ENCODE data around the gene TMTC4. TPM values are rescaled to one million over a fixed set of nuclear protein-coding genes. Genes with fewer than 3 reads are reported as not detected.

TMTC4 gene
- total RNA-seq, 1 experiment from 2014 or later, result 45.5 TPM

DNA sequence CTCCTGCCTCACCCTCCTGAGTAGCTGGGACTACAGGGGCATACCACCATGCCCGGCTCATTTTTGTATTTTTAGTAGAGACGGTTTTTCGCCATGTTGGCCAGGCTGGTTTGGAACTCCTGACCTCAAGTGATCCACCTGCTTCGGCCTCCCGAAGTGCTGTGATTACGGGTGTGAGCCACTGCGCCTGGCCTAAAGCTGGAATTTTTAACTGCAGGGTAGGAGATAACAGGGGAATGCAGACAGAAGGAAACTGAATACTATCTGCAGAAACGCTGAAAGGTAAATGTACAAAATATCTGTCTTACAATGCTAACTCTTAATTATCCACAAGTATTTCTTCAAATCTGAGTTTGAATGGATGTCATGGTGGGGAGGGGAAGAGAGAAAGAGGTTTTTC lies 13.8 kb downstream of the TMTC4 start:
- Mint-ChIP-seq H3K4me1 (peaks cover 17% of the 10 kb centered on the region), H3K27me3 (ENCODE audit: low read depth) (no peaks in the 10 kb centered on the region), H3K9me3 (no peaks in the 10 kb centered on the region), H3K27ac (no peak overlapping the region; the same call in 1 of the 2 replicates), H3K36me3 (peaks cover 76% of the 10 kb centered on the region), H3K4me3 (no peak overlapping the region)
- no peak for ATAC-seq
- CTCF ChIA-PET, result interaction anchor here (0.8 kb wide), 1 partner anchor 9 kb away, joined by 3 read pairs; no protein-coding TSS in a partner anchor
- TF ChIP-seq ESRRA (CRISPR knock-in tag; IDR thresholded peaks at IDR 0.05; ENCODE audit: borderline replicate concordance), result no peak
- TF ChIP-seq, protein P1, sequence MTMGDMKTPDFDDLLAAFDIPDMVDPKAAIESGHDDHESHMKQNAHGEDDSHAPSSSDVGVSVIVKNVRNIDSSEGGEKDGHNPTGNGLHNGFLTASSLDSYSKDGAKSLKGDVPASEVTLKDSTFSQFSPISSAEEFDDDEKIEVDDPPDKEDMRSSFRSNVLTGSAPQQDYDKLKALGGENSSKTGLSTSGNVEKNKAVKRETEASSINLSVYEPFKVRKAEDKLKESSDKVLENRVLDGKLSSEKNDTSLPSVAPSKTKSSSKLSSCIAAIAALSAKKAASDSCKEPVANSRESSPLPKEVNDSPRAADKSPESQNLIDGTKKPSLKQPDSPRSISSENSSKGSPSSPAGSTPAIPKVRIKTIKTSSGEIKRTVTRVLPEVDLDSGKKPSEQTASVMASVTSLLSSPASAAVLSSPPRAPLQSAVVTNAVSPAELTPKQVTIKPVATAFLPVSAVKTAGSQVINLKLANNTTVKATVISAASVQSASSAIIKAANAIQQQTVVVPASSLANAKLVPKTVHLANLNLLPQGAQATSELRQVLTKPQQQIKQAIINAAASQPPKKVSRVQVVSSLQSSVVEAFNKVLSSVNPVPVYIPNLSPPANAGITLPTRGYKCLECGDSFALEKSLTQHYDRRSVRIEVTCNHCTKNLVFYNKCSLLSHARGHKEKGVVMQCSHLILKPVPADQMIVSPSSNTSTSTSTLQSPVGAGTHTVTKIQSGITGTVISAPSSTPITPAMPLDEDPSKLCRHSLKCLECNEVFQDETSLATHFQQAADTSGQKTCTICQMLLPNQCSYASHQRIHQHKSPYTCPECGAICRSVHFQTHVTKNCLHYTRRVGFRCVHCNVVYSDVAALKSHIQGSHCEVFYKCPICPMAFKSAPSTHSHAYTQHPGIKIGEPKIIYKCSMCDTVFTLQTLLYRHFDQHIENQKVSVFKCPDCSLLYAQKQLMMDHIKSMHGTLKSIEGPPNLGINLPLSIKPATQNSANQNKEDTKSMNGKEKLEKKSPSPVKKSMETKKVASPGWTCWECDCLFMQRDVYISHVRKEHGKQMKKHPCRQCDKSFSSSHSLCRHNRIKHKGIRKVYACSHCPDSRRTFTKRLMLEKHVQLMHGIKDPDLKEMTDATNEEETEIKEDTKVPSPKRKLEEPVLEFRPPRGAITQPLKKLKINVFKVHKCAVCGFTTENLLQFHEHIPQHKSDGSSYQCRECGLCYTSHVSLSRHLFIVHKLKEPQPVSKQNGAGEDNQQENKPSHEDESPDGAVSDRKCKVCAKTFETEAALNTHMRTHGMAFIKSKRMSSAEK (CRISPR knock-in tag; IDR thresholded peaks at IDR 0.05; ENCODE audit: borderline replicate concordance), result no peak
- TF ChIP-seq, protein P2, sequence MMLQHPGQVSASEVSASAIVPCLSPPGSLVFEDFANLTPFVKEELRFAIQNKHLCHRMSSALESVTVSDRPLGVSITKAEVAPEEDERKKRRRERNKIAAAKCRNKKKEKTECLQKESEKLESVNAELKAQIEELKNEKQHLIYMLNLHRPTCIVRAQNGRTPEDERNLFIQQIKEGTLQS (CRISPR knock-in tag; conservative IDR thresholded peaks at IDR 0.05), result no peak
- TF ChIP-seq FOXK1 (CRISPR knock-in tag; IDR thresholded peaks at IDR 0.05), result no peak
- TF ChIP-seq FOXJ3 (CRISPR knock-in tag; IDR thresholded peaks at IDR 0.05; ENCODE audit: borderline replicate concordance), result no peak
- POLR2A ChIA-PET, result no interaction called here
- no peak for DNase-seq (ENCODE audit: low spot score)

DNA sequence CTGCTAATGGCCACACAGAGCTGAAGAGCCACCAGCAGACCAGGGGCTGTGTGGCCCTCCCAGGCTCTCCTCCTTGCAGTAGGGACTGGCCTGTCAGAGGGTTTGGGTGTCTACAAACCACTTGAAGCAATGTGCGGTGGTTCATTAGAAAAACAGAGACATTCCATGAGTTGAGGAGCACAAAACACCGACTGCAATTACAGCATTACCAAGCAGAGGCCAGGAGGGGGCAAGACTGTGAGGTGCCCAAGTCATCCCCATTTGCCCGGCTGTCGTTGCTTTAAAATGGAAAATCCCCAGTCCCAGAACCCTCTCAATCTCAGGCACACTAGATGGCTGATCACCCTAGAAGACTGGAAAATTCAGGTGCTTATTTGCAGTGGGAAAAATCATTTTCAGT lies 15.0 kb downstream of the TMTC4 start:
- POLR2A ChIA-PET, result no interaction called here

DNA sequence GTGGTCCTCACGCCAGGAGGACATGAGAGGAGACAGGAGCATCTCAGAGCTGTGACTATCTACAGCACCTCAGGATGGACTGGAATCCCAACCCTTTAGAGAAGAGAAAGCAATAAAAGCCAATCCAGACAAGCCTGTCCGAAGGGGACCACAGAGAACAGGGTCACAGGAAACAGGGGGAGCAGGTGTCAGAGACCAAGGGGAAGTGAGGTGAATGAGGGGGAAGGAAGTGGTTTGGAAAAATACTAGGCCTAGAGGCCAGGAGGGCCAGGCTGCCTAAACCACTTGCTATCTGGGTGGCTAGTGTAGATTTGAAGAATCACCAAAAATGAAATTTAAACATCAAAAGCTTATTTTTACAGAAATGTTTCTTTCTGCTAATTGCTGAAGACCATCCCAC lies 16.2 kb downstream of the TMTC4 start:
- CTCF ChIA-PET, result interaction anchor here (1.2 kb wide), 1 partner anchor 16 kb away, joined by 4 read pairs; the partner anchor contains the start of gene TMTC4
- H3K36me3 Mint-ChIP-seq, result peaks cover 67% of the 10 kb centered on the region
- peaks cover 19% of the 10 kb centered on the region for H3K4me1 Mint-ChIP-seq
- no peaks in the 10 kb centered on the region for H3K27me3 Mint-ChIP-seq (ENCODE audit: low read depth)
- ATAC-seq (no peak), DNase-seq (ENCODE audit: low spot score) (no peak)
- H3K27ac Mint-ChIP-seq, result no peak overlapping the region
- POLR2A ChIA-PET, result no interaction called here
- no peaks in the 10 kb centered on the region for H3K9me3 Mint-ChIP-seq
- H3K4me3 Mint-ChIP-seq, result no peak overlapping the region
- TF ChIP-seq, protein P3, sequence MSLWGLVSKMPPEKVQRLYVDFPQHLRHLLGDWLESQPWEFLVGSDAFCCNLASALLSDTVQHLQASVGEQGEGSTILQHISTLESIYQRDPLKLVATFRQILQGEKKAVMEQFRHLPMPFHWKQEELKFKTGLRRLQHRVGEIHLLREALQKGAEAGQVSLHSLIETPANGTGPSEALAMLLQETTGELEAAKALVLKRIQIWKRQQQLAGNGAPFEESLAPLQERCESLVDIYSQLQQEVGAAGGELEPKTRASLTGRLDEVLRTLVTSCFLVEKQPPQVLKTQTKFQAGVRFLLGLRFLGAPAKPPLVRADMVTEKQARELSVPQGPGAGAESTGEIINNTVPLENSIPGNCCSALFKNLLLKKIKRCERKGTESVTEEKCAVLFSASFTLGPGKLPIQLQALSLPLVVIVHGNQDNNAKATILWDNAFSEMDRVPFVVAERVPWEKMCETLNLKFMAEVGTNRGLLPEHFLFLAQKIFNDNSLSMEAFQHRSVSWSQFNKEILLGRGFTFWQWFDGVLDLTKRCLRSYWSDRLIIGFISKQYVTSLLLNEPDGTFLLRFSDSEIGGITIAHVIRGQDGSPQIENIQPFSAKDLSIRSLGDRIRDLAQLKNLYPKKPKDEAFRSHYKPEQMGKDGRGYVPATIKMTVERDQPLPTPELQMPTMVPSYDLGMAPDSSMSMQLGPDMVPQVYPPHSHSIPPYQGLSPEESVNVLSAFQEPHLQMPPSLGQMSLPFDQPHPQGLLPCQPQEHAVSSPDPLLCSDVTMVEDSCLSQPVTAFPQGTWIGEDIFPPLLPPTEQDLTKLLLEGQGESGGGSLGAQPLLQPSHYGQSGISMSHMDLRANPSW (CRISPR knock-in tag; conservative IDR thresholded peaks at IDR 0.05; ENCODE audit: low read depth), result no peak
- TF ChIP-seq TEAD1 (CRISPR knock-in tag; IDR thresholded peaks at IDR 0.05) (no peak), OVOL2 (CRISPR knock-in tag; IDR thresholded peaks at IDR 0.05; ENCODE audit: borderline replicate concordance) (no peak), CBFB (CRISPR knock-in tag; IDR thresholded peaks at IDR 0.05; ENCODE audit: low read depth) (no peak), ZNF138 (CRISPR knock-in tag; conservative IDR thresholded peaks at IDR 0.05) (no peak), EMX1 (CRISPR knock-in tag; IDR thresholded peaks at IDR 0.05) (no peak), JAZF1 (CRISPR knock-in tag; IDR thresholded peaks at IDR 0.05) (no peak), IRF2 (CRISPR knock-in tag; IDR thresholded peaks at IDR 0.05; ENCODE audit: borderline replicate concordance, low read depth) (no peak)
- TF ChIP-seq, protein P4, sequence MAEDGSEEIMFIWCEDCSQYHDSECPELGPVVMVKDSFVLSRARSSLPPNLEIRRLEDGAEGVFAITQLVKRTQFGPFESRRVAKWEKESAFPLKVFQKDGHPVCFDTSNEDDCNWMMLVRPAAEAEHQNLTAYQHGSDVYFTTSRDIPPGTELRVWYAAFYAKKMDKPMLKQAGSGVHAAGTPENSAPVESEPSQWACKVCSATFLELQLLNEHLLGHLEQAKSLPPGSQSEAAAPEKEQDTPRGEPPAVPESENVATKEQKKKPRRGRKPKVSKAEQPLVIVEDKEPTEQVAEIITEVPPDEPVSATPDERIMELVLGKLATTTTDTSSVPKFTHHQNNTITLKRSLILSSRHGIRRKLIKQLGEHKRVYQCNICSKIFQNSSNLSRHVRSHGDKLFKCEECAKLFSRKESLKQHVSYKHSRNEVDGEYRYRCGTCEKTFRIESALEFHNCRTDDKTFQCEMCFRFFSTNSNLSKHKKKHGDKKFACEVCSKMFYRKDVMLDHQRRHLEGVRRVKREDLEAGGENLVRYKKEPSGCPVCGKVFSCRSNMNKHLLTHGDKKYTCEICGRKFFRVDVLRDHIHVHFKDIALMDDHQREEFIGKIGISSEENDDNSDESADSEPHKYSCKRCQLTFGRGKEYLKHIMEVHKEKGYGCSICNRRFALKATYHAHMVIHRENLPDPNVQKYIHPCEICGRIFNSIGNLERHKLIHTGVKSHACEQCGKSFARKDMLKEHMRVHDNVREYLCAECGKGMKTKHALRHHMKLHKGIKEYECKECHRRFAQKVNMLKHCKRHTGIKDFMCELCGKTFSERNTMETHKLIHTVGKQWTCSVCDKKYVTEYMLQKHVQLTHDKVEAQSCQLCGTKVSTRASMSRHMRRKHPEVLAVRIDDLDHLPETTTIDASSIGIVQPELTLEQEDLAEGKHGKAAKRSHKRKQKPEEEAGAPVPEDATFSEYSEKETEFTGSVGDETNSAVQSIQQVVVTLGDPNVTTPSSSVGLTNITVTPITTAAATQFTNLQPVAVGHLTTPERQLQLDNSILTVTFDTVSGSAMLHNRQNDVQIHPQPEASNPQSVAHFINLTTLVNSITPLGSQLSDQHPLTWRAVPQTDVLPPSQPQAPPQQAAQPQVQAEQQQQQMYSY (CRISPR knock-in tag; IDR thresholded peaks at IDR 0.05), result no peak

More for the DNA sequence above, 15.0 kb downstream of the TMTC4 start:
- H3K4me1 Mint-ChIP-seq, result peaks cover 17% of the 10 kb centered on the region
- H3K4me3 Mint-ChIP-seq, result no peak overlapping the region
- no peaks in the 10 kb centered on the region for H3K9me3 Mint-ChIP-seq
- CTCF ChIA-PET, result no interaction called here
- peaks cover 72% of the 10 kb centered on the region for H3K36me3 Mint-ChIP-seq
- ATAC-seq (peak; percentile 83), DNase-seq (ENCODE audit: low spot score) (no peak)
- TF ChIP-seq ETV6 (CRISPR knock-in tag; IDR thresholded peaks at IDR 0.05) (no peak), PRRX2 (CRISPR knock-in tag; IDR thresholded peaks at IDR 0.05) (no peak)
- no peaks in the 10 kb centered on the region for H3K27me3 Mint-ChIP-seq (ENCODE audit: low read depth)
- no peak overlapping the region for H3K27ac Mint-ChIP-seq
